Left kidney (tissue), 8 donors: ENCODE data around the gene SMDT1. TPM values are rescaled to one million over a fixed set of nuclear protein-coding genes. Genes with fewer than 3 reads are reported as not detected.

ENCODE experiments used
- DNase-seq: peaks from one replicate; pipeline ENCODE4 v3.0.0-alpha.2; 2013
- long read RNA-seq, 8 donors: transcript quantifications; one replicate each; lab custom pipeline, GENCODE V29; 2026
- polyA plus RNA-seq: library from polyadenylated mRNA; unstranded; fragments of 120-200 nt; gene quantifications from one replicate; pipeline ENCODE4 v1.2.1, GENCODE V29; 2013; ENCODE audit not compliant: insufficient read length

The SMDT1 gene, protein sequence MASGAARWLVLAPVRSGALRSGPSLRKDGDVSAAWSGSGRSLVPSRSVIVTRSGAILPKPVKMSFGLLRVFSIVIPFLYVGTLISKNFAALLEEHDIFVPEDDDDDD
- 90.7 TPM for polyA plus RNA-seq
- long read RNA-seq, donor 1, transcript SMDT1-201 (3 exons, 1,567 nt) = major isoform, 189 of 219 reads
- long read RNA-seq, donor 1, transcript SMDT1-202 (3 exons, 591 nt) = minor isoform, 12 of 219 reads
- long read RNA-seq, donor 1, partial matches to known transcripts = 17 of 219 reads
- long read RNA-seq, donor 1, other reads (novel, unspliced or antisense) = 0 of 219 reads
- long read RNA-seq, donor 2, transcript SMDT1-202 (3 exons, 591 nt) = minor isoform, 9 of 141 reads
- long read RNA-seq, donor 2, transcript SMDT1-201 (3 exons, 1,567 nt) = major isoform, 123 of 141 reads
- long read RNA-seq, donor 2, partial matches to known transcripts = 7 of 141 reads
- long read RNA-seq, donor 2, other reads (novel, unspliced or antisense) = 0 of 141 reads
- long read RNA-seq, donor 3, transcript SMDT1-202 (3 exons, 591 nt) = minor isoform, 10 of 121 reads
- long read RNA-seq, donor 3, transcript SMDT1-201 (3 exons, 1,567 nt) = major isoform, 102 of 121 reads
- long read RNA-seq, donor 3, partial matches to known transcripts = 9 of 121 reads
- long read RNA-seq, donor 3, other reads (novel, unspliced or antisense) = 0 of 121 reads
- long read RNA-seq, donor 4, transcript SMDT1-201 (3 exons, 1,567 nt) = major isoform, 27 of 37 reads
- long read RNA-seq, donor 4, partial matches to known transcripts = 6 of 37 reads
- long read RNA-seq, donor 4, other reads (novel, unspliced or antisense) = 0 of 37 reads
- long read RNA-seq, donor 5, transcript SMDT1-201 (3 exons, 1,567 nt) = major isoform, 281 of 1,085 reads
- long read RNA-seq, donor 5, transcript SMDT1-203 (2 exons, 556 nt) = minor isoform, 5 of 1,085 reads
- long read RNA-seq, donor 5, transcript SMDT1-202 (3 exons, 591 nt) = minor isoform, 21 of 1,085 reads
- long read RNA-seq, donor 5, partial matches to known transcripts = 89 of 1,085 reads
- long read RNA-seq, donor 5, other reads (novel, unspliced or antisense) = 689 of 1,085 reads
- long read RNA-seq, donor 6, transcript SMDT1-202 (3 exons, 591 nt) = minor isoform, 13 of 173 reads
- long read RNA-seq, donor 6, transcript SMDT1-201 (3 exons, 1,567 nt) = major isoform, 147 of 173 reads
- long read RNA-seq, donor 6, partial matches to known transcripts = 12 of 173 reads
- long read RNA-seq, donor 6, other reads (novel, unspliced or antisense) = 0 of 173 reads
- long read RNA-seq, donor 7, transcript SMDT1-202 (3 exons, 591 nt) = minor isoform, 19 of 804 reads
- long read RNA-seq, donor 7, transcript SMDT1-201 (3 exons, 1,567 nt) = major isoform, 211 of 804 reads
- long read RNA-seq, donor 7, partial matches to known transcripts = 89 of 804 reads
- long read RNA-seq, donor 7, other reads (novel, unspliced or antisense) = 482 of 804 reads
- long read RNA-seq, donor 8, transcript SMDT1-201 (3 exons, 1,567 nt) = major isoform, 63 of 68 reads
- long read RNA-seq, donor 8, partial matches to known transcripts = 0 of 68 reads
- long read RNA-seq, donor 8, other reads (novel, unspliced or antisense) = 0 of 68 reads

DNA sequence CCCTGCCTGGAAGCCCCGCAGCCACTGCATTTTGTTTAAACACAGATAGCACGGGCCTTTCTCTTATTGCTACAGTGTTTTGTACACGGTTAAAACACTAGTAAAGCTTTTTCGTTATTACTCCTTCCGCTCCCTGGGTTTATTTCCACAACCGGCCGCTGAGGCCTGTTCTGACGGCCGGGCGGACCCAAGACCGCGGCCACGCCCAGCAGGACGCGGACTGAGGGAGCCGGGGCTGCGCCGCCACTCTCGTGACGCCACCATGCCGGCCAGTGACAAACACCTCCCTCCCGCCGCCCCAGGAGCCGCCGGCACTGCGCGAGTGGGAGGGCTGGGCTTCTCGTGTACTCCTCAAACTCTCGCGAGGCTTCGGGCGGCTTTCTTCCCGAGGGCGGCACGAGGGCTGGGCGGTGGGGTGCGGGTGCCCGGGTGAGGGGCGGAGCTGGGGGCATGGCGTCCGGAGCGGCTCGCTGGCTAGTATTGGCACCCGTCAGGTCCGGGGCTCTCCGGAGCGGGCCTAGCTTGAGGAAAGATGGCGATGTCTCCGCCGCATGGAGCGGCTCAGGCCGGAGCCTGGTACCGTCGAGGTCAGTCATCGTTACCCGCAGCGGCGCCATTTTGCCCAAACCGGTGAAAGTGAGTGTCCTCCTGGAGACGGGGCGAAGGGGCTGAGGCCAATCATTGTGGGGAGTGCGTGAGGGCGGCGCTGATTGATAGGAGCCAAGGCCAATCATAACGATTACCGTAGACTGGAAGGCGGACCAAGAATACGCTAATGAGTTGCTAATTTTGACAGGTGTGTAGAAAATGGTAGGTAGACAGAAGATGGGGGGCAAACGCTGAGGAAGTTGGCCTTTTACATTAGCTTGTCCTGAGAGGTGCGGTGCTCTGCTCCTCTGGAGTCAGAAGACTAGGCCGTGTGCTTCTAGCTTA is at the start of gene SMDT1:
Gene SMDT1 (plus strand): TSS at position 382 of the 933 bp plus-strand sequence. CDS start 69 bp downstream, at position 451.
- DNase-seq = peak; percentile 97

DNA sequence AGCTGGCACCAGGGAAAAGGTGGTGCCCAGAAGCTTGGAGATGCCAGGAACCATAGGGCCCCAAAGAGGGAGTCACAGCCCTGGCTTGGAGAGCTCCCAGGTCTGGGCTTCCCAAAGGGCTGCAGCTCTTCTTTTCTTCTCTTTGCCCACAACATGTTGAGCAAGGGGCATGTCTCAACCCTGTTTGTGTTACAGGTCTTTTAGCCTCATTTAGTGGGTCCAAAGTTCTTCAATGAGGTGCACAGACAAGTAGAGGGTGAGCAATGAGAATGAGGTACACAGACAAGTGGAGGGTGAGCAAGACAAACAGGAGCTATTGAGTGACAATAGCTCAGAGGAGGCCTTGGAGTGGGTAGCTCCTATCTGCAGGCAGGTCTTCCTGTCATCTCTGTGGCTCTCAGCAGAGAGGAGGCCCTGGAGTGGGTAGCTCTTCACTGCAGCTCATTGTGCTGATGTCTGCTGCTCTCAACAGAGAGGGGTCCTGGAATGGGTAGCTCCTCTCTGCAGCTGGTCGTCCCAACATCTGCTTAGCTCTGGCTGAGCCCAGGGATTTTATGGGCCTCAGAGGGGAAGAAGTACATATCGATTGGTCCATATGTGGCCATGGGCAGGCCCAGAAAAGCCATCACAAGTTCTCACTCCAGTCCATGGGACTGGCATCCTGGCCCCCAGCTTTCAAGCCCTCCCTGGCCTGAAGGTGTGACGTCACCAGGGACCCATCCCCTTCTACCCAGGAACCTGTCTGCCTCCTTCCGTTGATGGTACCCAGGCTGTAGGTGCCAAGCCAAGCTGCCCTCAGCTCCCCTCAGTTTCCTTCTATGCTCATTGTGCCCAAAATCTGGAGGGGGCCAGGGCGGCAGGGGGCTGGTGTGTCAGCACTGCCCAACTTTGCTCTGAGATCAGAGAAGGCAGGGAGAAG is 46.0 kb upstream of the SMDT1 start:
- no peak for DNase-seq

DNA sequence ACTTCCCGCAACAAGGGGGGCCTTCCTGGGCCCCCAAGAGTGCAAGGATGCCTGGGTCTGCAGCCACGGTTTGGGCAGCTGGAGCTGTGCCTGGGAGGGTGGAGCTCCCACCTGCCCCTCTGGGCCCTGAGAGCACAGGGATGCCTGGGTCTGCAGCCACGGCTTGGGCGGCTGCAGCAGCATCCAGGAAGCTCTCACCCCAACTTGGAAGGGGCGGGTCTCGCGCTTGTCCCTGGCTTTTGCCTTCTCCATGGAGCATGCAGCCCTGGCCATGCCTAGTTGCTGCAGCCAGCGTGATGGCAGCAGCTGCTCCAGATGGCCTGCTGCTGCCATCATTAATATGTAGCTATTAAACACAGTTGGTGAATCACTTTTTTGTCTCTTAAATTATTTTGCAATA is 44.2 kb upstream of the SMDT1 start:
- no peak for DNase-seq

DNA sequence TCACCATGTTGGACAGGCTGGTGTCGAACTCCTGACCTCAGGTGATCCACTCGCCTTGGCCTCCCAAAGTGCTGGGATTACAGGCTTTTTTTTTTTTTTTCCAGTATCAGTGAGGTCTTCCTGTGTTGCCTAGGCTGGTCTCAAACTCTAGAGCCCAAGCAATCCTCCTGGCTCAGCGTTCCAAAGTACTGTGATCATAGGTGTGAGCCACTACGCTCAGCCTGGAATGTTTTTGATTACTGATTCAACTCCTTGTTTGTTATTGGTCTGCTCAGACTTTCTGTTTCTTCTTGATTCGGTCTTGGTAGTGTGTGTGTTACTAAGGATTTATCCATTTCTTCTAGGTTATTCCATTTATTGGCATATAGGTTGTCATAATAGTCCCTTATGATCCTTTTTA is 40.2 kb upstream of the SMDT1 start:
- DNase-seq = no peak

DNA sequence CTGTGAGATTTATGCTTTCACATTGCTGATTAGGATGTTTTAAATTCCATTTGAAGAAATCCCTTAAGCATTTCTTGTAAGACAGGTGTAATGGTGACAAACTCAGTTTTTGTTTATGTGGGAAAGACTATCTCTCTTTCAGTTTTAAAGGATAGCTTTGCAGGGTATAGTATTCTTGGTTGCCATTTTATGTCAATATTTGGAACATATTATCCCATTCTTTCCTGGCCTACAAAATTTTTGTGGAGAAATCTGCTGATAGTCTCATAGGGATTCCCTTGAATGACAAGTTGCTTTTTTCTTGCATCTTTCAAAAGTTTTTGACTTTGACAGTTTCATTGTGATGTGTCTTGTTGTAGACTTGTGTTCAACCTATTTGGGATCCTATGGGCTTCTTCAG is 37.7 kb upstream of the SMDT1 start:
- no peak for DNase-seq

DNA sequence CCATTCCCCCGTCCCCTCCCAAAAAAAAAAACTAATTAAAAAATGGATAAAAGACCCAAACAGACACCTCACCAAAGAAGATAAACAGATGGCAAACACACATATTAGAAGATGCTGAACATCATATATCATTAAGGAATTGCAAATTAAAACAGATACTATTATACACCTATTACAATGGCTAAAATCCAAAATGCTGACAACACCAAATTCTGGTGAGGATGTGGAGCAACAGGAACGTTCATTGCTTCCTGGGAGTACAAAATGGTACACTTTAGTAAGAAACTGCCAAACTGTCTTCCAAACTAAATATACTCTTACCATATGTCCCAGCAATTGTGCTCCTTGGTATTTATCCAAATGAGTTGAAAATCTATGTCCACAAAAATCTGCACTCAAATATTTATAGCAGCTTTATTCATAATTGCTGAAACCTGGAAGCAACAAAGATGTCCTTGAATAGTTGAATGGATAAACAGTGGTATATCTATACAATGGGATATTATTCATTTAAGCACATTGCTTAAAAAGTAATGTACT is 28.8 kb upstream of the SMDT1 start:
- DNase-seq = no peak

DNA sequence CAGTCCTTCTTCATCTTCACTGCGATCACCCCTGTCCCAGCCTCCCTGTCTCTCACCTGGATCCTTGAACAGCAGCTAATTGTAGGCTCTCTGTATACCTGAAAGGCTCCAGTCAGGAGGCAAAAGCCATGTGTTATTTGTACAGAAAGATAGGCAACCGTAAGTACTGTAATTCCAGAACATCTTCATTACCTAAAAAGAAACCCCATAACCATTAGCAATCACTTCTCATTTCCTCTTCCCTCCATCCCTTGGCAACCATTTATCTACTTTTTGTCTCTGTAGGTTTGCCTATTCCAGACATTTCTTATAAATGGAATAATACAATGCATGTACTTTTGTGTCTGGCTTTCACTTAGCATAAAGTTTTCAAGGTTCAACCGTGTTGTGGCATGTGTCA is 26.7 kb upstream of the SMDT1 start:
- DNase-seq = no peak

DNA sequence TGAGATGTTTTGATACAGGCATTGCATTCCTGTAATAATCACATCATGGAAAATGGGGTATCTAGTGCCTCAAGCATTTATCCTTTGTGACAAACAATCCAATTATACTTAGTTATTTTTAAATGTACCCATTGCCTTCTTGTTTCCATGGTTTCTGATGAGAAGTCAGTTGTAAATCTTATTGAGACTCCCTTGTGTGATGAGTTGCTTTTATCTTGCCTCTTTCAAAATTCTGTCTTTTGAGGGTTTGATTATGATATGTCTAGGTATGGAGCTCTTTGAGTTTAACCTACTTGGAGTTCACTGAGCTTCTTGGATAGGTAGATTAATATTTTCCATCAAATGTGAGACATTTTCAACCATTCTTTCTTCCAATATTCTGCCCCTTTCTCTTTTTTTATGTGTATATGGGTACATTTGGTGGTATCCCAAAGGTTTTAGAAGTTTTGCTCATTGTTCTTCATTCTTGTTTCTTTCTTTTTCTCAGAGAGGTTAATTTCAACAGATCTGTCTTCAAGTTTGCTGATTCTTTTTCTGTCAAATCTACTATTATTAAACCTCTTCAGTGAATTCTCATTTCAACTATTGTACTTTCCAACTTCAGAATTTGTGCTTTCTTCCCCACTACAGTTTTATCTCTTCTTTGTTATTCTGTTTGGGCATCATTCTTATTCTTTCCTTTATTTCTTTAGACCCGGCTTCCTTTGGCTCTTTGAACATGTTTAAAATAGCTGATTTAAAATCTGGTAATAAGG is 22.6 kb upstream of the SMDT1 start:
- DNase-seq = no peak

DNA sequence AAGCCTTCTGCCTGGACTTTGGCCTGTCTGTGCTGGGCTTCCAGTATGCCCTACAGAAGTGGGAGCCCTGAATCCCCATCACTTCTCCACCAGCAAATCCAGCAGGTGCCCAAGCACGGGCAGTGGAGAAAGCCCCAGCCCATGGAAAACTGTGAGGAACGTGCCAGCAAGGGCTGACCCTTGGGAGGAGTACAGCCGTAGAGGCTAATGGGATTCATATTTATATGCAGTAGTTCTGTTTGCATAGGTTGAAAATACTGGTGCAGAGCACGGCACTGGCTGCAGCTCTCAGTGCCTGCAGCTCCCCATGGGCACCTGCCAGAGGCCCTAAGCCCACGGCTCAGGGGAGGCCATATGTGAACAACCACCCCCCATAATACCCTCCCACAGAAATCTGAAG is 19.0 kb upstream of the SMDT1 start:
- DNase-seq = no peak

DNA sequence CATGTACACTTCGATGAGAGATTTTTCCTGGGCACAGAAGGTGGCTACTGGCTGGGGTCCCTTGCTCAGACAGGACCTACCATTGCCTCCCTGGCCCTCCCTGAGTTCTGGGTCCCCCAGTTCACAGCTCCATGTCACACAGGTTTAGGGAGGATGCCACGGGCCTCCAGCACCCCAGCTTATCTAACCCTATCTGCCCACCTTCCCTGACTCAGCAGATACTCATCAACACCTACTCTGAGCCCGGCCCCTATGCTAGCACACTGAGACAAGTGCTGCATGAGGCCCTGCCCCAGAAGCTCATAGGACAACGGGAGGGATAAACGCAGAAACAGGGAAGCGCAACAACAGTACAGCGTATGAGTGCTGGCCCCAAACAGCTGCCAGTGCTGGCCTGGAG is 18.5 kb upstream of the SMDT1 start:
- no peak for DNase-seq

DNA sequence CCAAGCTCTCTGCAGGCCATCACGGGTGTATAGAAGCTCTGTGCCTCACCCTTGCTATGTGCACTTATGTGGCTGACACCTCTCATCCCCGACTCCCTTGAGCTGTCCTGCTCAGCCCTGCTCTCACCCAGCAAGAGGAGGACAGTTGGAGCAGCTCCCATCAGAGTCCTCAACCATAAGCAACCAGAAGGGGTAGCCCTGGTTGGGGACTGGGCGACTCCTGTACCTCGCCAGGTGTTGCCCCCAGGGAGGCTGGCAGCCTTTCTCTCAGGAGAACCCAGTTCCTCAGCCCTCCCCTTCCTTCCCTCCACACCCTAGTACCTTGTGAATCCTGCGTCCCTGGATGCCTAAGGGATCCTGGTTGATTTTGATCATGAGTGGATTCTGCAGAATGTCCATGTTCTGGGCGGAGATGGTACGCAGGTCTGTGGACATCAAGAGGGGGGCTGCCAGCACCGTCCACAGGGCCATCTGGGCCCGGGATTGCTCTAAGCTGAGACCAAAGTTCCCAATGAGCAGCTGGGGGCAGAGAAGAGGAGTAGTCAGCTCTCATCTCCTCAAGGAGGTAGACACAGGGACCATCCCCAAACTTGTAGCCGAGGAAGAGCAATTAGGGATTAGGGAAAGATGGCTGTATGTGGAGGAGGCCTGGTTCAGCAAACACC is 16.9 kb upstream of the SMDT1 start:
- no peak for DNase-seq

DNA sequence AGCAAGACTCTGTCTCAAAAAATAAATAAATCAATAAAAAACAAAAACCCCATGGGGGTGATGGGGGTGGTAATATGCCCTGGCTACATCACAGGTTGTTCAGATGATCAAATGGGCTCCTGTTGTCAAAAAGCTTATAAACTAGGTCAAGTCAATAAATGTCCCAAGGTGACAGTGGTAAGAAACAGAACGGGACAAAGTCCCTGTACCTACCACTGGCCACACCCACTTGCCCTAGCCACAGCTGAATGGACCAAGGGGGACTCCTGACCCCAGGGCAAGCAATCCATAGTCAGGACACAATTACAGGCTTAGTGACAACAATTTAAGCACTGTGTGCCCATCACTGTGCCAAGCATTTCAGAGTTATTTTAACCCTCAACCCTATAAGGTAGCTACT is 14.9 kb upstream of the SMDT1 start:
- no peak for DNase-seq

DNA sequence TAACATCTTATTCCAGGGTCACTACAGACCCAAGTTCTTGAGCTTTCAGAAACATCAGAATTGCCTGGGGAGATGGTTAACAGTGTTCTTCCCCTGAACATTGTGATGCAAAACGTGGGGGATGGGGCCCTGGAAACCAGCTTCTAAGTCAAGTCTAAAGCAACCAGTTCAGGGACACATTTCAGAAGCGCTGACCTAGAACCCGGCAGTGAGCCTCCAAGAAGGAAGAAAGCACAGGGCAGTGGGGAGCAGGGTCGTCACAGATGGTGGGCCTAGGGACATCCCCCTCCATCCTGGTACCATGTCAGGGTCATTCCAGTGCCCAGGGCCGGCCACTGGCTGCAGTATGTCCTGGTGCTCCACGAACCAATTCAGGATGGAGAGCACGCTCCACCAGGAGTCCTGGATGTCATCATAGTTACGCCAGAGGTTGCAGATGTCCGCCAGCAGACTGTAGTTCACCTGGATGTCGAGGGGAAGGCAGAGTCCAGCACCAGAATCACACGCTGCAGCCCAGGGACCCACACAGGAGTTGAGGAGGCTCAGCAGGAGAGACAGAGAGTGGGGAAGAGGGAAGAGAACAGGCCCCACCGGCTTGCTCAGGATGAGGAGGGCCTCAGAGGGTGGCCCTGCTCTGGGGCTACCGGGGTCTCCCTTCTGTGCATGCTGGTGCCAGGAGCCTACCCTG is 13.9 kb upstream of the SMDT1 start:
- no peak for DNase-seq

DNA sequence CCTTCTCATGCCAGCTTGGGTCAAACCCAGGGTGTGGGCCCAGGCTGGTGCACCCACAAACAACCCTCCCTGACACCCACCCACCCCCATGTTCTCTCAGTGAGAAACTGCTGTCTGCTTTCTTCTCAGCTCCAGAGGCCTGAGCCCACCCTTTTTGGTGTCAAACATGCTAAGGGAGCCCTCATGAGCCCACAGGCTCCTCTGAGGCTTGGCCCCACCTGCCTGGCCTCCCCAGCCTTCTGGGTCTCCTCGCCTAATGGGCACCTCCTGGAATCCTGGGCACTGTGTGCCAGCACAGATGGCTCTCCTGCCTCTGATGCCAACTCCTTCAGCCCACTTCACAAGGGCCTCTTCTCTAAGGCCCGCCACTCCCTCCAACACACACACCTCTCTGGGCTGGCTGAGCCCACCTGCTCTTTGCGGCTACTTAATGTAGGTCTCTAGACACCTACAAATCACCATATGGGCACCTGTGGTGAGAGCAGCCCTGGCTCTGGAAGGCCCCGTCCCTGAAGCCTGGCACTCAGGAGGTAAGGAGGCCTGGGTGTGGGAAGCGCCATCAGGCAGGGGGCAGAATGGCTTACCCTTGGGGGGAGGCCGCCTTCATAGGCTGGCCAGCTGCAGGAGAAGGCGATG is 13.3 kb upstream of the SMDT1 start:
- DNase-seq = no peak

DNA sequence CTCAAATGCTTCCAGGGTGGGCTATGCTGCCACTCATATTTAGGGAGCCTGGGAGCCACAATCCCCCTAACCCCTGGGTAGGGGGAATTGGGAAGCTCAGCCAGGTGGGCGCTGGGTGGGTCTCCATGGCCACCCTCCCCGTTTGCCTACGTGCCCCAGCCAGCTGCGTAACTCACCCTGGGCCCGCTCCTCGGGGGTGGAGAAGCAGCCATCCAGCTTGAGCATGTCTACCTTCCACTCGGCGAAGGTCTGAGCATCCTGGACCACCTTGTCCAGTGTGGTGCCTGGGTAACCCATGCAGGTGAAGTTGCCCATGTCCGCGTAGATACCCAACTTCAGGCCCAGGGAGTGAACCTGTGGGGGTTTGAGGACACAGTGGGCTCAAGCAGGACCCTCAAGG is 12.6 kb upstream of the SMDT1 start:
- DNase-seq = no peak

DNA sequence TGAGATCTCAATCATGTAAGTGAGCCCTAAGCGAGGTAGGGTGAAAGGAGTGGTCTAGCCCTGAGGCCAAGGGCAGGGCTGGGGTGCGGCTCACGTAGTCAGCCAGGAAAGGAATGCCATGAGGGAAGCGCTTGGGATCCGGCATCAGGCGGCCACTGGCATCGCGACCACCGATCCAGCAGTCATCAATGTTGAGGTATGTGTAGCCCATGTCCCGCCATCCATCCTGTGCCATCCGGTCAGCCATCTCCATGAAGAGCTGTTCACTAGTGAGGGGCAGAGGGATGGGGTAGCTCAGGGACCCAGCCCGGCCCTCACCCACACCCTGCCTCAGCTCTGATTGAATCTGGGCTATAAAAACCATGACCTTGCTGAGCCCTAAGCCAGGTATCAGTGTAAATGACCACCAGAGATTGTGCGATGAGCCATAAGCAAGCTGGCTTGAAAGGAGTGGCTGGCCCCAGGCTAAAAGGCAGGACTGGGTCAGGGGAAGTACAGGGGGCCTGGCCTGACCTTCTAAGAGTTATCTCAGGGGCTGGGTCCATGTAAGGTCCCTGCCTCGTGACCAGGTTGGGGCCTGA is 11.7 kb upstream of the SMDT1 start:
- no peak for DNase-seq
